GM12891 (cell line): ENCODE results near the gene TMEM156.

Experiments used
- PAX5 ChIP-seq: IDR thresholded peaks from 2 replicates; pipeline ENCODE4 v1.6.1; 2011; ENCODE audit warnings: low read length, moderate library complexity, mild to moderate bottlenecking; ENCODE audit not compliant: insufficient read depth, severe bottlenecking
- POLR2A ChIP-seq: IDR thresholded peaks from 2 replicates; pipeline ENCODE4 v1.6.1; 2011; ENCODE audit warnings: low read depth, low read length, control low read depth
- POLR2AphosphoS5 ChIP-seq: IDR thresholded peaks from 2 replicates; pipeline ENCODE4 v1.6.1; 2011; ENCODE audit warnings: low read depth, low read length, control low read depth

- TF ChIP-seq POLR2AphosphoS5 (no peak), POLR2A (no peak), PAX5 (no peak)
These were observed 13.0 kb upstream of the TMEM156 start for GRCh38 chr4:39044956-39045826.
